Measurements from ENCODE around the gene MAGIX.
A peak's percentile ranks its signal among the peaks of the same experiment; 100 is the strongest.

MAGIX gene

GRCh38 chrX:49157194-49157593, 5.4 kb upstream of the MAGIX start:
- TF ChIP-seq POU2F2 (IDR thresholded peaks at IDR 0.05; ENCODE audit: low read depth, low read length) = no peak
- DNase-seq (ENCODE audit: insufficient read length, low spot score) (no peak), FAIRE-seq (peak; percentile 95)

GRCh38 chrX:49160908-49161307, 1.6 kb upstream of the MAGIX start:
- no peak for FAIRE-seq
- no peak for DNase-seq (ENCODE audit: insufficient read length, low spot score)
- no peak for TF ChIP-seq POLR2AphosphoS5 (IDR thresholded peaks at IDR 0.05; ENCODE audit: low read depth, low read length)
- TF ChIP-seq SPI1 (IDR thresholded peaks at IDR 0.05; ENCODE audit: low read depth, low read length) = no peak
- no peak for TF ChIP-seq PAX5 (IDR thresholded peaks at IDR 0.05; ENCODE audit: insufficient read depth, low read length, severe bottlenecking)
- TF ChIP-seq POU2F2 (IDR thresholded peaks at IDR 0.05; ENCODE audit: low read depth, low read length) = no peak

GRCh38 chrX:49161632-49162031, 926 bp upstream of the MAGIX start:
- FAIRE-seq = no peak
- no peak for DNase-seq (ENCODE audit: insufficient read length, low spot score)
- no peak for TF ChIP-seq TAF1 (IDR thresholded peaks at IDR 0.05; ENCODE audit: low read depth, low read length)
- no peak for TF ChIP-seq SPI1 (IDR thresholded peaks at IDR 0.05; ENCODE audit: low read depth, low read length)
- TF ChIP-seq POLR2AphosphoS5 (IDR thresholded peaks at IDR 0.05; ENCODE audit: low read depth, low read length) = no peak
- no peak for TF ChIP-seq PAX5 (IDR thresholded peaks at IDR 0.05; ENCODE audit: insufficient read depth, low read length, severe bottlenecking)
- no peak for TF ChIP-seq POU2F2 (IDR thresholded peaks at IDR 0.05; ENCODE audit: low read depth, low read length)
- no peak for TF ChIP-seq POLR2A (IDR thresholded peaks at IDR 0.05; ENCODE audit: low read depth, low read length)

GRCh38 chrX:49163555-49164419, 1.2 kb downstream of the MAGIX start:
- no peak for FAIRE-seq
- TF ChIP-seq POLR2A (IDR thresholded peaks at IDR 0.05; ENCODE audit: low read depth, low read length) = no peak
- no peak for TF ChIP-seq POU2F2 (IDR thresholded peaks at IDR 0.05; ENCODE audit: low read depth, low read length)
- no peak for TF ChIP-seq POLR2AphosphoS5 (IDR thresholded peaks at IDR 0.05; ENCODE audit: low read depth, low read length)
- no peak for TF ChIP-seq TAF1 (IDR thresholded peaks at IDR 0.05; ENCODE audit: low read depth, low read length)
- no peak for TF ChIP-seq SPI1 (IDR thresholded peaks at IDR 0.05; ENCODE audit: low read depth, low read length)
- peak; percentile 70 for DNase-seq (ENCODE audit: insufficient read length, low spot score)

- FAIRE-seq (no peak), DNase-seq (ENCODE audit: insufficient read length, low spot score) (no peak)
- TF ChIP-seq POLR2AphosphoS5 (IDR thresholded peaks at IDR 0.05; ENCODE audit: low read depth, low read length) (no peak), PAX5 (IDR thresholded peaks at IDR 0.05; ENCODE audit: insufficient read depth, low read length, severe bottlenecking) (no peak), POU2F2 (IDR thresholded peaks at IDR 0.05; ENCODE audit: low read depth, low read length) (no peak), SPI1 (IDR thresholded peaks at IDR 0.05; ENCODE audit: low read depth, low read length) (no peak), POLR2A (IDR thresholded peaks at IDR 0.05; ENCODE audit: low read depth, low read length) (no peak), TAF1 (IDR thresholded peaks at IDR 0.05; ENCODE audit: low read depth, low read length) (no peak)
These were observed 2.2 kb downstream of the MAGIX start for GRCh38 chrX:49164589-49165360.

- TF ChIP-seq POU2F2 (IDR thresholded peaks at IDR 0.05; ENCODE audit: low read depth, low read length) = no peak
- TF ChIP-seq POLR2AphosphoS5 (IDR thresholded peaks at IDR 0.05; ENCODE audit: low read depth, low read length) = no peak
- no peak for TF ChIP-seq SPI1 (IDR thresholded peaks at IDR 0.05; ENCODE audit: low read depth, low read length)
- TF ChIP-seq PAX5 (IDR thresholded peaks at IDR 0.05; ENCODE audit: insufficient read depth, low read length, severe bottlenecking) = no peak
- no peak for TF ChIP-seq POLR2A (IDR thresholded peaks at IDR 0.05; ENCODE audit: low read depth, low read length)
- TF ChIP-seq TAF1 (IDR thresholded peaks at IDR 0.05; ENCODE audit: low read depth, low read length) = no peak
- FAIRE-seq (peak; percentile 61), DNase-seq (ENCODE audit: insufficient read length, low spot score) (no peak)
These were observed 3.6 kb downstream of the MAGIX start for GRCh38 chrX:49165901-49166881.

GRCh38 chrX:49166914-49167739, 4.6 kb downstream of the MAGIX start:
- DNase-seq (ENCODE audit: insufficient read length, low spot score) (no peak), FAIRE-seq (peak; percentile 97)
- TF ChIP-seq TAF1 (IDR thresholded peaks at IDR 0.05; ENCODE audit: low read depth, low read length) (no peak), SPI1 (IDR thresholded peaks at IDR 0.05; ENCODE audit: low read depth, low read length) (peak; percentile 44; the same call in 1 of the 2 replicates)

GRCh38 chrX:49167740-49168108, 5.2 kb downstream of the MAGIX start:
- FAIRE-seq (no peak), DNase-seq (ENCODE audit: insufficient read length, low spot score) (no peak)
- TF ChIP-seq POU2F2 (IDR thresholded peaks at IDR 0.05; ENCODE audit: low read depth, low read length) = no peak
- TF ChIP-seq POLR2A (IDR thresholded peaks at IDR 0.05; ENCODE audit: low read depth, low read length) = no peak
- no peak for TF ChIP-seq PAX5 (IDR thresholded peaks at IDR 0.05; ENCODE audit: insufficient read depth, low read length, severe bottlenecking)
- TF ChIP-seq SPI1 (IDR thresholded peaks at IDR 0.05; ENCODE audit: low read depth, low read length) = no peak
- TF ChIP-seq POLR2AphosphoS5 (IDR thresholded peaks at IDR 0.05; ENCODE audit: low read depth, low read length) = no peak
- no peak for TF ChIP-seq TAF1 (IDR thresholded peaks at IDR 0.05; ENCODE audit: low read depth, low read length)
